GM12878 (cell line): ENCODE measurements around the gene SPAG6.

ENCODE experiments used
- ESRRA ChIP-seq: IDR thresholded peaks from 2 replicates; pipeline ENCODE4 v1.6.1; 2012; ENCODE audit warnings: mild to moderate bottlenecking, low read length, improper control_type of control experiment
- POLR2A ChIP-seq: IDR thresholded peaks from 2 replicates; pipeline ENCODE4 v1.6.1; 2011; ENCODE audit warnings: low read depth, mild to moderate bottlenecking, low read length
- TF ChIP-seq, protein P1 (sequence below), 3 experiments: IDR thresholded peaks in 2 of 3; conservative IDR thresholded peaks in 1 of 3; 2 replicates each; pipeline ENCODE4 v1.5.1; 2011; ENCODE audit warnings: low read depth in 3 of 3, low read length in 3 of 3, mild to moderate bottlenecking in 3 of 3, control low read depth in 2 of 3, moderate library complexity in 2 of 3, inconsistent platforms in 1 of 3, mixed read lengths in 1 of 3; ENCODE audit not compliant: control insufficient read depth in 2 of 3, insufficient read depth in 1 of 3; ENCODE audit errors: extremely low read depth in 1 of 3

DNA sequence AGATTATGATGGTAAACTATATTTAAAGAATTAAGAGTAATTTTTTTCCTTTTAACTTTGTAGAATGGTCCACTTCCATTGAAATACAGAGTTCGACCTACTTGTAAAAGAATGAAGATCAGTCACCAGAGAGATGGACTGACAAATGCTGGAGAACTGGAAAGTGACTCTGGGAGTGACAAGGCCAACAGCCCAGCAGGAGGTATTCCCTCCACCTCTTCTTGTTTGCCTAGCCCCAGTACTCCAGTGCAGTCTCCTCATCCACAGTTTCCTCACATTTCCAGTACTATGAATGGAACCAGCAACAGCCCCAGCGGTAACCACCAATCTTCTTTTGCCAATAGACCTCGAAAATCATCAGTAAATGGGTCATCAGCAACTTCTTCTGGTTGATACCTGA lies 16.1 kb upstream of the SPAG6 start:
- TF ChIP-seq, protein P1, sequence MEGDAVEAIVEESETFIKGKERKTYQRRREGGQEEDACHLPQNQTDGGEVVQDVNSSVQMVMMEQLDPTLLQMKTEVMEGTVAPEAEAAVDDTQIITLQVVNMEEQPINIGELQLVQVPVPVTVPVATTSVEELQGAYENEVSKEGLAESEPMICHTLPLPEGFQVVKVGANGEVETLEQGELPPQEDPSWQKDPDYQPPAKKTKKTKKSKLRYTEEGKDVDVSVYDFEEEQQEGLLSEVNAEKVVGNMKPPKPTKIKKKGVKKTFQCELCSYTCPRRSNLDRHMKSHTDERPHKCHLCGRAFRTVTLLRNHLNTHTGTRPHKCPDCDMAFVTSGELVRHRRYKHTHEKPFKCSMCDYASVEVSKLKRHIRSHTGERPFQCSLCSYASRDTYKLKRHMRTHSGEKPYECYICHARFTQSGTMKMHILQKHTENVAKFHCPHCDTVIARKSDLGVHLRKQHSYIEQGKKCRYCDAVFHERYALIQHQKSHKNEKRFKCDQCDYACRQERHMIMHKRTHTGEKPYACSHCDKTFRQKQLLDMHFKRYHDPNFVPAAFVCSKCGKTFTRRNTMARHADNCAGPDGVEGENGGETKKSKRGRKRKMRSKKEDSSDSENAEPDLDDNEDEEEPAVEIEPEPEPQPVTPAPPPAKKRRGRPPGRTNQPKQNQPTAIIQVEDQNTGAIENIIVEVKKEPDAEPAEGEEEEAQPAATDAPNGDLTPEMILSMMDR (IDR thresholded peaks at IDR 0.05 in 2 of 3, conservative IDR thresholded peaks at IDR 0.05 in 1 of 3; ENCODE audit: control insufficient read depth in 2 of 3, extremely low read depth in 1 of 3, insufficient read depth in 1 of 3, low read depth in 3 of 3, low read length in 3 of 3), result no peak
- TF ChIP-seq POLR2A, result no peak
- TF ChIP-seq ESRRA, result no peak
